Activated CD4-positive, alpha-beta T cell treated with anti-CD3 and anti-CD28 coated beads for 4 hours (primary cell): Measurements from ENCODE around the gene PHRF1.

Experiments used
- DNase-seq, 2 donors: peaks; one replicate each; pipeline ENCODE4 v3.0.0-alpha.2; 2020

Gene PHRF1, protein sequence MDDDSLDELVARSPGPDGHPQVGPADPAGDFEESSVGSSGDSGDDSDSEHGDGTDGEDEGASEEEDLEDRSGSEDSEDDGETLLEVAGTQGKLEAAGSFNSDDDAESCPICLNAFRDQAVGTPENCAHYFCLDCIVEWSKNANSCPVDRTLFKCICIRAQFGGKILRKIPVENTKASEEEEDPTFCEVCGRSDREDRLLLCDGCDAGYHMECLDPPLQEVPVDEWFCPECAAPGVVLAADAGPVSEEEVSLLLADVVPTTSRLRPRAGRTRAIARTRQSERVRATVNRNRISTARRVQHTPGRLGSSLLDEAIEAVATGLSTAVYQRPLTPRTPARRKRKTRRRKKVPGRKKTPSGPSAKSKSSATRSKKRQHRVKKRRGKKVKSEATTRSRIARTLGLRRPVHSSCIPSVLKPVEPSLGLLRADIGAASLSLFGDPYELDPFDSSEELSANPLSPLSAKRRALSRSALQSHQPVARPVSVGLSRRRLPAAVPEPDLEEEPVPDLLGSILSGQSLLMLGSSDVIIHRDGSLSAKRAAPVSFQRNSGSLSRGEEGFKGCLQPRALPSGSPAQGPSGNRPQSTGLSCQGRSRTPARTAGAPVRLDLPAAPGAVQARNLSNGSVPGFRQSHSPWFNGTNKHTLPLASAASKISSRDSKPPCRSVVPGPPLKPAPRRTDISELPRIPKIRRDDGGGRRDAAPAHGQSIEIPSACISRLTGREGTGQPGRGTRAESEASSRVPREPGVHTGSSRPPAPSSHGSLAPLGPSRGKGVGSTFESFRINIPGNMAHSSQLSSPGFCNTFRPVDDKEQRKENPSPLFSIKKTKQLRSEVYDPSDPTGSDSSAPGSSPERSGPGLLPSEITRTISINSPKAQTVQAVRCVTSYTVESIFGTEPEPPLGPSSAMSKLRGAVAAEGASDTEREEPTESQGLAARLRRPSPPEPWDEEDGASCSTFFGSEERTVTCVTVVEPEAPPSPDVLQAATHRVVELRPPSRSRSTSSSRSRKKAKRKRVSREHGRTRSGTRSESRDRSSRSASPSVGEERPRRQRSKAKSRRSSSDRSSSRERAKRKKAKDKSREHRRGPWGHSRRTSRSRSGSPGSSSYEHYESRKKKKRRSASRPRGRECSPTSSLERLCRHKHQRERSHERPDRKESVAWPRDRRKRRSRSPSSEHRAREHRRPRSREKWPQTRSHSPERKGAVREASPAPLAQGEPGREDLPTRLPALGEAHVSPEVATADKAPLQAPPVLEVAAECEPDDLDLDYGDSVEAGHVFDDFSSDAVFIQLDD (N-terminal part only)

GRCh38 chr11:575996-576768, at the start of gene PHRF1:
Gene PHRF1 (plus strand): TSS chr11:576470. CDS start chr11:581513, 5,043 bp downstream.
- peak; percentile 96 to 99 for DNase-seq

DNA sequence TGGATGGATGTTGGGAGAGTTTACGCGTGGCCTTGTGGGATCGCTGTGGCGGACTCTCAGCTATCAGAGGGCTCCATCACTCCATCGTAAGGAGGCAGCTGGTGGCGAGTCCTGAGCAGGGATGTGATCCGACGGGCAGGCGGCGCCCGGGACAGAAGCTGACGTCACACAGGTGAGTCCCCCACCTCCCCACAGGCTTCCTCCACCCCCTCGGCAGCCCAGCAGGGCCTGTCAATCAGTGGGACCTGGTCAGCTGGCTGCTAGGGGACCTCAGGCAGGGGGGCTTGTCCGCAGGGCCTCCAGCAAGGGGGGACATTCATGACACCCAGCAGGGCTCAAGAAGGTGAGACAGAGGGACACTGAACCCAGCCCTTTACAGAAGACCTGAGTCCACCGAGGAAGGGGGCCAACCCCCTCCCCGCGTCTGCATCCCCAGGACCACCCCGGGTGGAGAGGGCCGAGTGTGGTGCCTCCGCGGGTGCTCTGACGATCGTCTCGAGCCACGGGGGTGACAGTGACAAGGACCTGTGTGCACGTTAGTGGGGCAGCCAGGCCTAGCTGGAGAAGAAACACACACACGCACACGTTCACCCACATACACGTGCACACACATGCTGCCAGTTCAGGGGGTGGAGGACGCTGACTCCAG, 48.0 kb upstream of the PHRF1 start:
- no peak for DNase-seq

GRCh38 chr11:528815-529727, 47.2 kb upstream of the PHRF1 start:
- no peak for DNase-seq

- DNase-seq = no peak
Observed at GRCh38 chr11:529728-530411, 46.4 kb upstream of the PHRF1 start.

DNA sequence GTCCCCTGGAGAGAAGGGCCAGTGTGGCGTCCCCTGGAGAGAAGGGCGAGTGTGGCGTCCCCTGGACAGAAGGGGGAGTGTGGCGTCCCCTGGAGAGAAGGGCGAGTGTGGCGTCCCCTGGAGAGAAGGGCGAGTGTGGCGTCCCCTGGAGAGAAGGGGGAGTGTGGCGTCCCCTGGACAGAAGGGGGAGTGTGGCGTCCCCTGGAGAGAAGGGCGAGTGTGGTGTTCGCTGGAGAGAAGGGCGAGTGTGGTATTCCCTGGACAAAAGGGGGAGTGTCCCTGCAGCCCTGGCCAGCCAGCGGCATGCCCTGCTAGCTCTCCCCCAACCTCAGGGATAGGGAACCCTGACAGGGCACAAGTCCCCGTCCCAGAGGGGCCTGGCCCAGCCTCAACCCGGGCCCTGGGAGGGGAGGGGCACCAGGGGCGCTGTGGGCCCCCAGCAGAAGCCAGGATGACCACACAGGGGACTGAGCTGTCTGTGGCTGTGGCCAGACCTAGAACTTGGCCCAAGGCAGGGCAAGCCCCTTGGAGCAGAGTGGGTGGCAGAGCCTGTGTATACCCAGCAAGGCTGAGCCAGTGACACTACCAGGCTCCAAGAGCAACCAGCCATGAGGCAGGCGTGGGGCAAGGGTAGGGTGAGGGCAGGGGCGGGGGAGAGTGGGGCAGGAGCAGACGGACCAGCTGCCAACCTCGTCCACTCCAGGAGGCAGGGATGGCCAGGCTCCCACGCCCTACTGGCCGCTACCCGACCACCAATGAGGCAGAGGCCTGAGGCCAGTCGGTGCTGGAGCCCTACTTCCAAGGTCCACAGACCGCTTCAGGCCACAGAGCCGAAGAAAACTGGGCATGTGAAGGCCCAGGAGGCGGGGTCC, 45.1 kb upstream of the PHRF1 start:
- no peak for DNase-seq

- no peak for DNase-seq
Observed at GRCh38 chr11:531919-532526, 44.2 kb upstream of the PHRF1 start.

- no peak for DNase-seq
Observed at GRCh38 chr11:532527-532985, 43.7 kb upstream of the PHRF1 start.

- no peak for DNase-seq
Observed at GRCh38 chr11:532986-533585, 43.2 kb upstream of the PHRF1 start.

DNA sequence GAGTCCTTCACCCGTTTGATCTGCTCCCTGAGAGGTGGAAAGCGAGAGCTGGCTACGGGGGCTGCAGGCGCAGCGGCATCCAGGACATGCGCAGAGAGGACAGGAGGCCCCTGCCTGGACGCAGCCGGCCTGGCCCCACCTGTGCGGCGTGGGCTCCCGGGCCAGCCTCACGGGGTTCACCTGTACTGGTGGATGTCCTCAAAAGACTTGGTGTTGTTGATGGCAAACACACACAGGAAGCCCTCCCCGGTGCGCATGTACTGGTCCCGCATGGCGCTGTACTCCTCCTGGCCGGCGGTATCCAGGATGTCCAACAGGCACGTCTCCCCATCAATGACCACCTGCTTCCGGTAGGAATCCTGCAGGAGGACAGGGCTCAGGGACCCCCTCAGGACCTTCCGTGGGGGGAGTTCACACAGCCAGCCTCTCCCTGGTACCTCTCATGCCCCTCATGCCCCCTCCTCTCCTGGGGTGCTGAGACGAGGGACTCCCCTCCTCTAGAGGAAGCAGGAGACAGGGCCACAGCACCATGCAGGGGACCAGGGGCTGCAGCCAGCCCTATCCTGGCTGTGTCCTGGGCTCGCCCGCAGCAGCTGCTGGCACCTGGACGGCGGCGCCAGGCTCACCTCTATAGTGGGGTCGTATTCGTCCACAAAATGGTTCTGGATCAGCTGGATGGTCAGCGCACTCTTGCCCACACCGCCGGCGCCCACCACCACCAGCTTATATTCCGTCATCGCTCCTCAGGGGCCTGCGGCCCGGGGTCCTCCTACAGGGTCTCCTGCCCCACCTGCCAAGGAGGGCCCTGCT, 42.5 kb upstream of the PHRF1 start:
- no peak for DNase-seq

DNA sequence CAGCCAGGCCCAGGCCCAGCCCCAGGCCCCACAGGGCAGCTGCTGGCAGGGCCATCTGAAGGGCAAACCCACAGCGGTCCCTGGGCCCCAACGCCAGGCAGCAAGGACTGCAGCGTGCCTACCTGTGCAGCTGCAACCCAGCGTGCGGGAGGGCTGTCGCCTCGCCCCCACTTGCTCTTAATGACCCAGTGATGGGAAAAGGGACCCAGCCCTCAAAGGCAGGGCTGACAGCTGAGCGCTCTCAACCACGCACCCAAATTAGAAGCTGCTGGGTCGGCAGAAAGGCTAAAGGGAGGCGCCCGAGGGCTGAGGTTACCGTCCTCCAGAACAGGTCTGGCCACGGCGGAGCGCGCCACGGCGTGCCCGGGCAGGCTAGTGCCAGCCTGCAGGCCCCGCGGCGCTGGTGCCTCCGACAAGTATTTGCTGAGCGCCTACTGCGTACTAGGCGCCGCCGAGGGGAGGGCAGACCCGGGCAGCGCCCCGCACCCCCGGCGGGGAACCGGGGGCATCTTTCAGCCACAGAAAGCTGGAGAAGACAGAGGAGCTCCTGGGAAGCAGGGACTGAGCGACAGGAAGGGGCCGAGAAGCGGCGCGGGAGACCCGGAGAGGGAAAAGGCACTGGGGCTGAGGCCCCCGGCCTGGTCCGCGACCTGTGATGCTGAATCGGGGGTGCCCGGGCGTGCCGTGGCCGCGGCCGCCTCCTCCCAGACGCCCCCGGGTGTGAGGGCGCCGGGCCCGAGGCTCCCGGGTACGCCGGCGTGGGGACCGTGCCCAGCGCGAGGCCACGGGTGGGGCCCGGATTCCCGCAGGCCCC, 41.7 kb upstream of the PHRF1 start:
- DNase-seq = peak in 1 of 2 donors; percentile 33

GRCh38 chr11:535210-535518, 41.1 kb upstream of the PHRF1 start:
- no peak for DNase-seq

DNA sequence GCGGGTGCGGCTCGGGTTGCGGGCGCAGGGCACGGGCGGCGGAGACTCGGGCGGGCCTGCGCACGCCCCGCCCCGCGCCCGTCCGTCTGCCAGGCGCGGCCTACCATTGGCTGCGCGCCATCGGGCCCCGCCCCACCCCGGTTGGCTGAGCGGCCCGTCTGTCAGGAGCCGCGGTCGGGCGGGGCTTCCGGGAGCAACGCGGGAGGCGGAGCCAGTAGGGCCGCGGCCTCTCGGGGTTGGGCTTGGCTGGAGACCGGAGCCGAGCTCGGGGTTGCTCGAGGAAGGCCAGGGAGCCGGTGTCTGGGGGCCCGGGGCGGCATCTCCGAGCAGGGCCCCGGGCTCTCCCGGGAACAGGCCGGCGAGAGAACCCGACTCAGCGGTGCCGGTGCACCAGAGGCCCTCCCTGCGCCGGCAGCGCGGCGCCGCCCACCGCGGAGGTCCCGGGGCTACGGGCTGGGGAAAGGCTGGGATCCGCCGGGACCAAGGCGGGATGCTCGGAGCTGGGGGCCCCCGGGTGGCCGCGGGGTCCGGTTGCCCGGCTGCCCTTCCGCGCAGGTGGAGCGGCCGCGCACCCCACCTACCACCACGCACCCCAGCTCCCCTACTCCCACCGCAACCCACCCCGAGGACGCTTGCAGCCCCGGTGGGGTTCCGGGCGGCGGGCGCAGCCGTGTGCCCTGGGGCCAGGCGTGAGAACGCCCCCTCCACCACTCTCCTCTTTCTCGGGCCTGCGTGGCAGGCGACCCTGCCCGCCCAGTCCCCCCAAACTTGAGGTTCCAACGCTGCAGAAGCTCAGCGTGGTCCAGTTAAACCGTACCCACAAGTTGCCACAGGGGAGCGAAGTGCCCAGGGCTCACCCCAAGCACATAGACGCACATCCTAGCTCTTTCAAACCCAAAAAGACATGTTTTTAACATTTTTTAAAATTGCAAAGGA, 40.5 kb upstream of the PHRF1 start, which contains the start of gene HRAS:
HRAS (minus strand) TSS at position 58 of the 936 bp plus-strand sequence.
- DNase-seq = peak; percentile 94 to 96

GRCh38 chr11:536841-537621, 39.2 kb upstream of the PHRF1 start, which contains the start of gene LRRC56:
Gene LRRC56 (plus strand): TSS chr11:537527. CDS start chr11:540685, 3,158 bp downstream.
- DNase-seq = peak; percentile 90 to 92
